ENCODE measurements around the gene MAN2C1.
A peak's percentile ranks its signal among the peaks of the same experiment; 100 is the strongest.
"Not testable (repeated sequence)": the region's sequence is repeated elsewhere in the genome, so short reads cannot be mapped to it uniquely, and the experiment has no call there.

The MAN2C1 gene

GRCh38 chr15:75349851-75350588, 18.4 kb downstream of the MAN2C1 start:
- peaks cover 18% of the 10 kb centered on the region for H3K4me1 ChIP-seq (ENCODE audit: control insufficient read depth, insufficient read depth, low read length)
- no peak overlapping the region for H3K4me3 ChIP-seq (ENCODE audit: low read length)
- no peaks in the 10 kb centered on the region for H3K27me3 ChIP-seq (ENCODE audit: control insufficient read depth, insufficient read depth, low read length)
- no peaks in the 10 kb centered on the region for H3K36me3 ChIP-seq (ENCODE audit: control insufficient read depth, insufficient read depth, low read length)
- no peaks in the 10 kb centered on the region for H3K9me3 ChIP-seq (ENCODE audit: control insufficient read depth, low read length)
- no peak overlapping the region for H3K9ac ChIP-seq (ENCODE audit: low read length)

GRCh38 chr15:75349351-75349669, 19.1 kb downstream of the MAN2C1 start:
- peaks cover 18% of the 10 kb centered on the region for H3K4me1 ChIP-seq (ENCODE audit: control insufficient read depth, insufficient read depth, low read length)
- H3K9ac ChIP-seq (ENCODE audit: low read length); H3K27me3 ChIP-seq (ENCODE audit: control insufficient read depth, insufficient read depth, low read length); H3K36me3 ChIP-seq (ENCODE audit: control insufficient read depth, insufficient read depth, low read length); H3K4me3 ChIP-seq (ENCODE audit: low read length); H3K9me3 ChIP-seq (ENCODE audit: control insufficient read depth, low read length): not testable (repeated sequence)

- Histone ChIP-seq H3K9ac (ENCODE audit: low read length) (peak overlapping the region; percentile 85), H3K36me3 (ENCODE audit: control insufficient read depth, insufficient read depth, low read length) (no peaks in the 10 kb centered on the region), H3K4me1 (ENCODE audit: control insufficient read depth, insufficient read depth, low read length) (peaks cover 18% of the 10 kb centered on the region), H3K4me3 (ENCODE audit: low read length) (peak overlapping the region; percentile 80), H3K9me3 (ENCODE audit: control insufficient read depth, low read length) (no peaks in the 10 kb centered on the region), H3K27me3 (ENCODE audit: control insufficient read depth, insufficient read depth, low read length) (no peaks in the 10 kb centered on the region)
These were observed 19.7 kb downstream of the MAN2C1 start for GRCh38 chr15:75348562-75349350.

GRCh38 chr15:75348034-75348561, 20.3 kb downstream of the MAN2C1 start:
- H3K9me3 ChIP-seq (ENCODE audit: control insufficient read depth, low read length): no peaks in the 10 kb centered on the region
- peak overlapping the region; percentile 85 for H3K9ac ChIP-seq (ENCODE audit: low read length)
- H3K27me3 ChIP-seq (ENCODE audit: control insufficient read depth, insufficient read depth, low read length): no peaks in the 10 kb centered on the region
- peak overlapping the region; percentile 80 for H3K4me3 ChIP-seq (ENCODE audit: low read length)
- peaks cover 18% of the 10 kb centered on the region for H3K4me1 ChIP-seq (ENCODE audit: control insufficient read depth, insufficient read depth, low read length)
- no peaks in the 10 kb centered on the region for H3K36me3 ChIP-seq (ENCODE audit: control insufficient read depth, insufficient read depth, low read length)

- Histone ChIP-seq H3K36me3 (ENCODE audit: control insufficient read depth, insufficient read depth, low read length) (no peaks in the 10 kb centered on the region), H3K9me3 (ENCODE audit: control insufficient read depth, low read length) (no peaks in the 10 kb centered on the region), H3K4me3 (ENCODE audit: low read length) (peak overlapping the region; percentile 80), H3K9ac (ENCODE audit: low read length) (peak overlapping the region; percentile 85), H3K4me1 (ENCODE audit: control insufficient read depth, insufficient read depth, low read length) (peaks cover 18% of the 10 kb centered on the region), H3K27me3 (ENCODE audit: control insufficient read depth, insufficient read depth, low read length) (no peaks in the 10 kb centered on the region)
These were observed 21.0 kb downstream of the MAN2C1 start for GRCh38 chr15:75347222-75348033.

- Histone ChIP-seq H3K4me1 (ENCODE audit: control insufficient read depth, insufficient read depth, low read length) (peaks cover 18% of the 10 kb centered on the region), H3K27me3 (ENCODE audit: control insufficient read depth, insufficient read depth, low read length) (no peaks in the 10 kb centered on the region), H3K9me3 (ENCODE audit: control insufficient read depth, low read length) (no peaks in the 10 kb centered on the region), H3K4me3 (ENCODE audit: low read length) (peak within 1 kb of the TSS; percentile 80), H3K36me3 (ENCODE audit: control insufficient read depth, insufficient read depth, low read length) (no peaks in the 10 kb centered on the region), H3K9ac (ENCODE audit: low read length) (peak within 1 kb of the TSS; percentile 85)
These were observed 21.6 kb downstream of the MAN2C1 start, which contains the start of gene NEIL1 for GRCh38 chr15:75346796-75347221. Gene NEIL1, plus strand, starts transcription at chr15:75347039. Its CDS starts 1,867 bp downstream, at chr15:75348906.

- not testable (repeated sequence) for H3K36me3 ChIP-seq (ENCODE audit: control insufficient read depth, insufficient read depth, low read length); H3K9me3 ChIP-seq (ENCODE audit: control insufficient read depth, low read length); H3K9ac ChIP-seq (ENCODE audit: low read length); H3K27me3 ChIP-seq (ENCODE audit: control insufficient read depth, insufficient read depth, low read length); H3K4me3 ChIP-seq (ENCODE audit: low read length)
- H3K4me1 ChIP-seq (ENCODE audit: control insufficient read depth, insufficient read depth, low read length): peaks cover 14% of the 10 kb centered on the region
These were observed 24.5 kb downstream of the MAN2C1 start for GRCh38 chr15:75343953-75344352.

GRCh38 chr15:75342221-75342620, 26.2 kb downstream of the MAN2C1 start:
- Histone ChIP-seq H3K4me3 (ENCODE audit: low read length) (no peak overlapping the region), H3K36me3 (ENCODE audit: control insufficient read depth, insufficient read depth, low read length) (no peaks in the 10 kb centered on the region), H3K27me3 (ENCODE audit: control insufficient read depth, insufficient read depth, low read length) (no peaks in the 10 kb centered on the region), H3K4me1 (ENCODE audit: control insufficient read depth, insufficient read depth, low read length) (peaks cover 7% of the 10 kb centered on the region), H3K9ac (ENCODE audit: low read length) (no peak overlapping the region), H3K9me3 (ENCODE audit: control insufficient read depth, low read length) (no peaks in the 10 kb centered on the region)

- Histone ChIP-seq H3K36me3 (ENCODE audit: control insufficient read depth, insufficient read depth, low read length) (no peaks in the 10 kb centered on the region), H3K4me3 (ENCODE audit: low read length) (no peak overlapping the region), H3K27me3 (ENCODE audit: control insufficient read depth, insufficient read depth, low read length) (no peaks in the 10 kb centered on the region), H3K9me3 (ENCODE audit: control insufficient read depth, low read length) (no peaks in the 10 kb centered on the region), H3K9ac (ENCODE audit: low read length) (no peak overlapping the region), H3K4me1 (ENCODE audit: control insufficient read depth, insufficient read depth, low read length) (peaks cover 8% of the 10 kb centered on the region)
These were observed 28.7 kb downstream of the MAN2C1 start for GRCh38 chr15:75339531-75340240.

GRCh38 chr15:75338661-75339240, 29.7 kb downstream of the MAN2C1 start:
- Histone ChIP-seq H3K4me1 (ENCODE audit: control insufficient read depth, insufficient read depth, low read length) (peaks cover 8% of the 10 kb centered on the region), H3K27me3 (ENCODE audit: control insufficient read depth, insufficient read depth, low read length) (no peaks in the 10 kb centered on the region), H3K9ac (ENCODE audit: low read length) (no peak overlapping the region), H3K9me3 (ENCODE audit: control insufficient read depth, low read length) (no peaks in the 10 kb centered on the region), H3K36me3 (ENCODE audit: control insufficient read depth, insufficient read depth, low read length) (no peaks in the 10 kb centered on the region), H3K4me3 (ENCODE audit: low read length) (no peak overlapping the region)

GRCh38 chr15:75335705-75336355, 32.6 kb downstream of the MAN2C1 start, which contains the start of gene COMMD4:
Gene COMMD4, plus strand, starts transcription at chr15:75336063. Its CDS starts 27 bp downstream, at chr15:75336090.
- peak within 1 kb of the TSS; percentile 83 for H3K9ac ChIP-seq (ENCODE audit: low read length)

More at GRCh38 chr15:75335705-75336355, 32.6 kb downstream of the MAN2C1 start, which contains the start of gene COMMD4:
- H3K27me3 ChIP-seq (ENCODE audit: control insufficient read depth, insufficient read depth, low read length): no peaks in the 10 kb centered on the region
- peaks cover 8% of the 10 kb centered on the region for H3K4me1 ChIP-seq (ENCODE audit: control insufficient read depth, insufficient read depth, low read length)
- H3K36me3 ChIP-seq (ENCODE audit: control insufficient read depth, insufficient read depth, low read length): no peaks in the 10 kb centered on the region
- H3K9me3 ChIP-seq (ENCODE audit: control insufficient read depth, low read length): no peaks in the 10 kb centered on the region
- peak within 1 kb of the TSS; percentile 53 for H3K4me3 ChIP-seq (ENCODE audit: low read length)

Measured in mucosa of stomach (tissue), 1 donor.